Measurements from ENCODE around the gene ST6GAL1. TPM values are rescaled to one million over a fixed set of nuclear protein-coding genes. Genes with fewer than 3 reads are reported as not detected.

Gene ST6GAL1
- total and polyA plus RNA-seq, 2 experiments from 2014 or later, result 17.6 to 65.1 TPM

DNA sequence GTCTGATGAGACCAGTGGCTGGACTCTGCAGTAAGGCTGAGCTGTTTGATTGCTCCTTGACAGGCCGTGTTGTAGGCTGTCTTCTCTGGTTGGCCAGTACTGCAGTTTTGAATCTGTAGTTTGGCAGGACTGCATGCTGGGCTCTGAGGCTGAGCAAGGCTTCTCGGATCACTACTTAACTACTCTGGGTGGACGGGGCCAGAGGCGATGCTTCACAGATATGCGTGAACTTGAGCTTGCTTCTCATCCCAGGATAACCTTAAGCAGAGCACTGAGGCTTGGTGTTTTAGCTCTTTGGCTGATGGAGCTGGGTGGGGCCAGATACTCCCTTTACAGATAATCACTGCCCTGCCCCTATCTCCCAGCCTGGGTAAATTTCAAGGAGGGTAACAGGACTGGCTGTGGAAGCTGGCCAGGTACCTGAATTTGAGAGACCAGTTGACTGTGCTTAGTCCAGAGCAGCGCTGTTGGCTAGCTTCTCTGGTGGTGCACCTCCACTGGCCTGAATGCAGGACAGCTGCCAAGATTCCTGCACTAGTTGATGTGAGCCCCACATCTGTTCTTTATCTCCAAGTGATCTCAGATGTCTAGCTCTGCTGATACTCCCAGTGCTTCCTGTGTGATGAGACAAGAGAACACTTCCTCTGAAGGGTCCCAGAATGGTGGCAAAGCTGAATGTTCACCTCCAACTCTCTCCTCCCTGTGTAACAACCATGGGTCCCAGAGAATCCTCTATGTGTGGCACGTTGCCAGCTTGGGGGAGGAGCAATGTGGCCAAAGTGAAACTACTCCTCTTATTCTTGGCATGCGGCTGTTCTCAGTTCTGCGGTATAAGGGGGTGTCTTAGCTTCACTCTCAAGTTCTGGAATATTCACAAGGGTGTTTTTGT lies 171.1 kb downstream of the ST6GAL1 start (continued):
- TF ChIP-seq, protein P1, sequence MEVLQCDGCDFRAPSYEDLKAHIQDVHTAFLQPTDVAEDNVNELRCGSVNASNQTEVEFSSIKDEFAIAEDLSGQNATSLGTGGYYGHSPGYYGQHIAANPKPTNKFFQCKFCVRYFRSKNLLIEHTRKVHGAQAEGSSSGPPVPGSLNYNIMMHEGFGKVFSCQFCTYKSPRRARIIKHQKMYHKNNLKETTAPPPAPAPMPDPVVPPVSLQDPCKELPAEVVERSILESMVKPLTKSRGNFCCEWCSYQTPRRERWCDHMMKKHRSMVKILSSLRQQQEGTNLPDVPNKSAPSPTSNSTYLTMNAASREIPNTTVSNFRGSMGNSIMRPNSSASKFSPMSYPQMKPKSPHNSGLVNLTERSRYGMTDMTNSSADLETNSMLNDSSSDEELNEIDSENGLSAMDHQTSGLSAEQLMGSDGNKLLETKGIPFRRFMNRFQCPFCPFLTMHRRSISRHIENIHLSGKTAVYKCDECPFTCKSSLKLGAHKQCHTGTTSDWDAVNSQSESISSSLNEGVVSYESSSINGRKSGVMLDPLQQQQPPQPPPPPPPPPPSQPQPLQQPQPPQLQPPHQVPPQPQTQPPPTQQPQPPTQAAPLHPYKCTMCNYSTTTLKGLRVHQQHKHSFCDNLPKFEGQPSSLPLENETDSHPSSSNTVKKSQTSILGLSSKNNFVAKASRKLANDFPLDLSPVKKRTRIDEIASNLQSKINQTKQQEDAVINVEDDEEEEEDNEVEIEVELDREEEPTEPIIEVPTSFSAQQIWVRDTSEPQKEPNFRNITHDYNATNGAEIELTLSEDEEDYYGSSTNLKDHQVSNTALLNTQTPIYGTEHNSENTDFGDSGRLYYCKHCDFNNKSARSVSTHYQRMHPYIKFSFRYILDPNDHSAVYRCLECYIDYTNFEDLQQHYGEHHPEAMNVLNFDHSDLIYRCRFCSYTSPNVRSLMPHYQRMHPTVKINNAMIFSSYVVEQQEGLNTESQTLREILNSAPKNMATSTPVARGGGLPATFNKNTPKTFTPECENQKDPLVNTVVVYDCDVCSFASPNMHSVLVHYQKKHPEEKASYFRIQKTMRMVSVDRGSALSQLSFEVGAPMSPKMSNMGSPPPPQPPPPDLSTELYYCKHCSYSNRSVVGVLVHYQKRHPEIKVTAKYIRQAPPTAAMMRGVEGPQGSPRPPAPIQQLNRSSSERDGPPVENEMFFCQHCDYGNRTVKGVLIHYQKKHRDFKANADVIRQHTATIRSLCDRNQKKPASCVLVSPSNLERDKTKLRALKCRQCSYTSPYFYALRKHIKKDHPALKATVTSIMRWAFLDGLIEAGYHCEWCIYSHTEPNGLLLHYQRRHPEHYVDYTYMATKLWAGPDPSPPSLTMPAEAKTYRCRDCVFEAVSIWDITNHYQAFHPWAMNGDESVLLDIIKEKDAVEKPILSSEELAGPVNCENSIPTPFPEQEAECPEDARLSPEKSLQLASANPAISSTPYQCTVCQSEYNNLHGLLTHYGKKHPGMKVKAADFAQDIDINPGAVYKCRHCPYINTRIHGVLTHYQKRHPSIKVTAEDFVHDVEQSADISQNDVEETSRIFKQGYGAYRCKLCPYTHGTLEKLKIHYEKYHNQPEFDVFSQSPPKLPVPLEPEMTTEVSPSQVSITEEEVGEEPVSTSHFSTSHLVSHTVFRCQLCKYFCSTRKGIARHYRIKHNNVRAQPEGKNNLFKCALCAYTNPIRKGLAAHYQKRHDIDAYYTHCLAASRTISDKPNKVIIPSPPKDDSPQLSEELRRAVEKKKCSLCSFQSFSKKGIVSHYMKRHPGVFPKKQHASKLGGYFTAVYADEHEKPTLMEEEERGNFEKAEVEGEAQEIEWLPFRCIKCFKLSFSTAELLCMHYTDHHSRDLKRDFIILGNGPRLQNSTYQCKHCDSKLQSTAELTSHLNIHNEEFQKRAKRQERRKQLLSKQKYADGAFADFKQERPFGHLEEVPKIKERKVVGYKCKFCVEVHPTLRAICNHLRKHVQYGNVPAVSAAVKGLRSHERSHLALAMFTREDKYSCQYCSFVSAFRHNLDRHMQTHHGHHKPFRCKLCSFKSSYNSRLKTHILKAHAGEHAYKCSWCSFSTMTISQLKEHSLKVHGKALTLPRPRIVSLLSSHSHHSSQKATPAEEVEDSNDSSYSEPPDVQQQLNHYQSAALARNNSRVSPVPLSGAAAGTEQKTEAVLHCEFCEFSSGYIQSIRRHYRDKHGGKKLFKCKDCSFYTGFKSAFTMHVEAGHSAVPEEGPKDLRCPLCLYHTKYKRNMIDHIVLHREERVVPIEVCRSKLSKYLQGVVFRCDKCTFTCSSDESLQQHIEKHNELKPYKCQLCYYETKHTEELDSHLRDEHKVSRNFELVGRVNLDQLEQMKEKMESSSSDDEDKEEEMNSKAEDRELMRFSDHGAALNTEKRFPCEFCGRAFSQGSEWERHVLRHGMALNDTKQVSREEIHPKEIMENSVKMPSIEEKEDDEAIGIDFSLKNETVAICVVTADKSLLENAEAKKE (CRISPR knock-in tag; IDR thresholded peaks at IDR 0.05), result no peak
- TF ChIP-seq, protein P2, sequence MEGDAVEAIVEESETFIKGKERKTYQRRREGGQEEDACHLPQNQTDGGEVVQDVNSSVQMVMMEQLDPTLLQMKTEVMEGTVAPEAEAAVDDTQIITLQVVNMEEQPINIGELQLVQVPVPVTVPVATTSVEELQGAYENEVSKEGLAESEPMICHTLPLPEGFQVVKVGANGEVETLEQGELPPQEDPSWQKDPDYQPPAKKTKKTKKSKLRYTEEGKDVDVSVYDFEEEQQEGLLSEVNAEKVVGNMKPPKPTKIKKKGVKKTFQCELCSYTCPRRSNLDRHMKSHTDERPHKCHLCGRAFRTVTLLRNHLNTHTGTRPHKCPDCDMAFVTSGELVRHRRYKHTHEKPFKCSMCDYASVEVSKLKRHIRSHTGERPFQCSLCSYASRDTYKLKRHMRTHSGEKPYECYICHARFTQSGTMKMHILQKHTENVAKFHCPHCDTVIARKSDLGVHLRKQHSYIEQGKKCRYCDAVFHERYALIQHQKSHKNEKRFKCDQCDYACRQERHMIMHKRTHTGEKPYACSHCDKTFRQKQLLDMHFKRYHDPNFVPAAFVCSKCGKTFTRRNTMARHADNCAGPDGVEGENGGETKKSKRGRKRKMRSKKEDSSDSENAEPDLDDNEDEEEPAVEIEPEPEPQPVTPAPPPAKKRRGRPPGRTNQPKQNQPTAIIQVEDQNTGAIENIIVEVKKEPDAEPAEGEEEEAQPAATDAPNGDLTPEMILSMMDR (conservative IDR thresholded peaks at IDR 0.05; ENCODE audit: low read depth in 2 of 2), result no peak
- TF ChIP-seq ZNF114 (CRISPR knock-in tag; IDR thresholded peaks at IDR 0.05), result no peak

DNA sequence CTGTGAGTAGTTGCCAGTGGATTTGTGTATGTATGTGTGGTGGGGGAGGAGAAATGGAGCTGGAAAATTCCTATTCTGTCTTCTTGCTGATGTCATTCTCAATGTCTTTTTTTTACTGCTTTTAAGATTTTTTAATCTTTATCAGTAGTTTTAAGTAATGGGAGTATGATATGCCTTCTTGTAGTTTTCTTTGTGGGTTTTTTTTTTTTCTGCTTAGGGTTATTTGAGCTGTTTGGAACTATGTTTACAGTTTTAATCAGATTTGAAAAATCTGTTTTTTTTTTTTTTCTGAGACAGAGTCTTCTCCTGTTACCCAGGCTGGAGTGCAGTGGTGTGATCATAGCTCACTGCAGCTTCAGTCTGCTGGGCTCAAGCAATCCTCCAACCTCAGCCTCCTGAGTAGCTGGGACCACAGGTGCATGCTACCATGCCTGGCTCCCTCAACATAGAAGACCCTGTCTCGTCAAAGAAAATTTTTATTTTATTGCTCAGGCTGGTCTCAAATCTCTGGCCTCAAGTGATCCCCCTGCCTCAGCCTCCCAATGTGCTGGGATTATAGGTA lies 171.8 kb downstream of the ST6GAL1 start:
- Histone ChIP-seq H3K79me2 (replicated peaks; ENCODE audit: insufficient read depth) (no peaks in the 10 kb centered on the region; the same call in 1 of the 2 replicates), H3K4me3 (no peak overlapping the region), H3K4me2 (no peak overlapping the region), H3F3A (replicated peaks; ENCODE audit: low read depth) (peaks cover 7% of the 10 kb centered on the region; the same call in 1 of the 2 replicates), H4K20me1 (replicated peaks; ENCODE audit: insufficient read depth) (no peaks in the 10 kb centered on the region), H2AFZ (no peak overlapping the region), H3K4me1 (ENCODE audit: insufficient read depth) (peaks cover 11% of the 10 kb centered on the region; the same call in 1 of the 2 replicates), H3K9me2 (ENCODE audit: insufficient read depth) (no peaks in the 10 kb centered on the region), H3K27me3 (ENCODE audit: insufficient read depth) (no peaks in the 10 kb centered on the region), H3K27ac (ENCODE audit: low read depth) (no peak overlapping the region), H3K36me3 (ENCODE audit: insufficient read depth) (no peaks in the 10 kb centered on the region)
- DNase-seq (ENCODE audit: low spot score) (no peak), ATAC-seq (no peak)
- Mint-ChIP-seq H3K27ac (no peak overlapping the region), H3K4me1 (peaks cover 11% of the 10 kb centered on the region), H3K27me3 (ENCODE audit: insufficient read depth, low read depth, poor library complexity) (peaks cover 2% of the 10 kb centered on the region), H3K9me3 (no peaks in the 10 kb centered on the region), H3K36me3 (ENCODE audit: low read depth) (peaks cover 9% of the 10 kb centered on the region; the same call in 1 of the 3 replicates), H3K4me3 (no peak overlapping the region)
- TF ChIP-seq, protein P1 (CRISPR knock-in tag; IDR thresholded peaks at IDR 0.05), result no peak
